Muscle layer of duodenum (tissue), 2 donors: ENCODE measurements around the gene SELL.
"Not testable (repeated sequence)": the region's sequence is repeated elsewhere in the genome, so short reads cannot be mapped to it uniquely, and the experiment has no call there.

ENCODE experiments used
- H3K27ac ChIP-seq: one replicate; pipeline ENCODE4 v1.7.0; 2013; ENCODE audit warnings: mild to moderate bottlenecking, low read length
- H3K27me3 ChIP-seq: one replicate; pipeline ENCODE4 v1.7.0; 2013; ENCODE audit warnings: low read depth, mild to moderate bottlenecking, control low read depth, low read length
- H3K36me3 ChIP-seq, 2 donors: one replicate each; pipeline ENCODE4 v1.7.0; 2013; ENCODE audit warnings: low read length in 2 of 2, control low read depth in 1 of 2, mild to moderate bottlenecking in 1 of 2; ENCODE audit not compliant: insufficient read depth in 2 of 2, control insufficient read depth in 1 of 2
- H3K4me1 ChIP-seq, 2 donors: one replicate each; pipeline ENCODE4 v1.7.0; 2013; ENCODE audit warnings: low read length in 2 of 2, mild to moderate bottlenecking in 2 of 2, control low read depth in 1 of 2, moderate library complexity in 1 of 2; ENCODE audit not compliant: insufficient read depth in 2 of 2, control insufficient read depth in 1 of 2
- H3K4me3 ChIP-seq, 2 donors: one replicate each; pipeline ENCODE4 v1.7.0; 2013; ENCODE audit warnings: low read length in 2 of 2, low read depth in 1 of 2, mild to moderate bottlenecking in 1 of 2
- H3K9me3 ChIP-seq, 2 donors: one replicate each; pipeline ENCODE4 v1.7.0; 2013; ENCODE audit warnings: low read length in 2 of 2, control low read depth in 1 of 2, mild to moderate bottlenecking in 1 of 2; ENCODE audit not compliant: control insufficient read depth in 1 of 2
- donor health status: healthy.

SELL gene

GRCh38 chr1:169658777-169659176, 52.6 kb downstream of the SELL start:
- H3K27me3 ChIP-seq, H3K36me3 ChIP-seq, H3K9me3 ChIP-seq, H3K4me3 ChIP-seq, H3K4me1 ChIP-seq, H3K27ac ChIP-seq: not testable (repeated sequence)

DNA sequence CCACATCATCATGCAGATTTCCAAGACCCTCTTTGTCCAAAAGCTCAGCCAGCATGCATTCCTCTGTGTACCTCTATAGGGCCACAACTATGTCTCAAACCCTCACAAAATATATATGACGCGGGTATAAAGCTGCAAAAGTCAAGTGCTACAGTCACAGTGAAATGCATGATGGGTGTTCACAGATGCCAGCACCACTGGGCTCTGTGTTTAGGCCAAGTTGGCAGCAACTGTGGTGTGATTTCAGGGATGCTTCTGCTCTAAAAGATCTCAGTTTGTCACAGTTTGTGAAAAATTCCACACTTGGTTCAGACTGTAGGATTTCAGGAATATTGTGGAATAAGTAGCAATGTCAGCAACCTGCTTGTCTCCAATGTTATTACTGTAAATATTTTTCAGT, 57.5 kb downstream of the SELL start:
- Histone ChIP-seq H3K27ac (no peak overlapping the region), H3K27me3 (no peaks in the 10 kb centered on the region), H3K36me3 (no peaks in the 10 kb centered on the region), H3K4me1 (no peaks in the 10 kb centered on the region), H3K9me3 (no peaks in the 10 kb centered on the region), H3K4me3 (no peak overlapping the region)

GRCh38 chr1:169651035-169651434, 60.4 kb downstream of the SELL start:
- H3K36me3 ChIP-seq: no peaks in the 10 kb centered on the region
- H3K27me3 ChIP-seq: no peaks in the 10 kb centered on the region
- H3K4me3 ChIP-seq: no peak overlapping the region
- no peaks in the 10 kb centered on the region for H3K4me1 ChIP-seq
- H3K9me3 ChIP-seq: no peaks in the 10 kb centered on the region
- H3K27ac ChIP-seq: no peak overlapping the region

DNA sequence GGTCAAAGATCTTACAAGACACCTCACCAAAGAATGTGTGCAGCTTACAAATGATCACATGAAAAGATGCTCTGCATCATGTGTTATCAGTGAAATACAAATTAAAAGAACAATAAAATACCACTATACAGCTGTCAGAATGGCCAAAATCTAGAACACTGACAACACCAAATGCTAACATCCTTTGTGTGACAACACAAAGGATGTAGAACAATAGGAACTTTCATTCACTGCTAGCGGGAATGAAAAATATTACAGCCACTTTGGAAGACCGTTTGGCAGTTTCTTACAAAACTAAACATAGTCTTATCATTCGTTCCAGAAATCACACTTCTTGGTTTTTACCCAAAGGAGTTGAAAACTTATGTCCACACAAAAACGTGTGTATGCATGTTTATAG, 60.9 kb downstream of the SELL start:
- no peak overlapping the region for H3K4me3 ChIP-seq
- H3K27ac ChIP-seq: no peak overlapping the region
- no peaks in the 10 kb centered on the region for H3K9me3 ChIP-seq
- no peaks in the 10 kb centered on the region for H3K4me1 ChIP-seq
- no peaks in the 10 kb centered on the region for H3K27me3 ChIP-seq
- no peaks in the 10 kb centered on the region for H3K36me3 ChIP-seq

DNA sequence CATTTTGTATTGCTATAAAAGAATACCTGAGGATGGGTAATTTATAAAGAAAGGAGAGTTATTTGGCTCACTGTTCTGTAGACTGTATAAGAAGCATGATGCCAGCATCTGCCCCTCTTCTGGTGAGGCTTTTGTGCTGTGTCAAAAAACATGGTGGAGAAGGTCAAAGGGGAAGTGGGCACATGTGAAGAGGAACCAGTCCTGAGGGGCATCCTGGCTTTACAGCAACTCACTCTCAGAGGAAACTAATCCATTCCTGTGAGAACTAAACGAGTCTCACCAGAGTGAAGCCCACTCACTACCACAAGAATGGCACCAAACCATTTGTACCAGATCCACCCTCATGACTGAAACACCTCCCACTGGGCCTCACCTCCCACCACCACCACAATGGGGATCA, 62.7 kb downstream of the SELL start:
- H3K4me3 ChIP-seq: no peak overlapping the region
- no peaks in the 10 kb centered on the region for H3K9me3 ChIP-seq
- H3K4me1 ChIP-seq: no peaks in the 10 kb centered on the region
- no peaks in the 10 kb centered on the region for H3K36me3 ChIP-seq
- H3K27me3 ChIP-seq: no peaks in the 10 kb centered on the region
- no peak overlapping the region for H3K27ac ChIP-seq

DNA sequence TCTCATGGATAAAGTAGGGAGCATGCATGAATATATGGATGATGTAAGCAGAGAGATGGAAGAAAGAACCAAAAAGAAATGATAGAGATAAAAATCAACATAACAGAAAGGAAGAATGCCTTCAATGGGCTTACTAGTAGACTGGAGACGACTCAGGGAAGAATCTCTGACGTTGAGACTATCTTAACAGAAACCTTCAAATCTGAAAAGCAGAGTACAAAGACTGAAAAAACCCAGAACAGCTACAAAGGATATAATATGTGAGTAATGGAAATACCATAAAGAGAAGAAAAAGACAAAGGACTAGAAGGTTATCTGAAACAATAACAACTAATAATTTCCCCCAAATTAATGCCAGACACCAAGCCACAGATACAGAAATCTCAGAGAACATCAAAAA, 63.2 kb downstream of the SELL start:
- H3K4me3 ChIP-seq: no peak overlapping the region
- no peaks in the 10 kb centered on the region for H3K4me1 ChIP-seq
- no peaks in the 10 kb centered on the region for H3K27me3 ChIP-seq
- H3K9me3 ChIP-seq: no peaks in the 10 kb centered on the region
- H3K36me3 ChIP-seq: no peaks in the 10 kb centered on the region
- no peak overlapping the region for H3K27ac ChIP-seq

- no peaks in the 10 kb centered on the region for H3K27me3 ChIP-seq
Measured at GRCh38 chr1:169647512-169647911, 63.9 kb downstream of the SELL start.

GRCh38 chr1:169644297-169644696, 67.1 kb downstream of the SELL start:
- no peaks in the 10 kb centered on the region for H3K36me3 ChIP-seq
- no peak overlapping the region for H3K4me3 ChIP-seq
- no peak overlapping the region for H3K27ac ChIP-seq
- H3K4me1 ChIP-seq: no peaks in the 10 kb centered on the region
- H3K9me3 ChIP-seq: no peaks in the 10 kb centered on the region
- H3K27me3 ChIP-seq: no peaks in the 10 kb centered on the region

More at GRCh38 chr1:169647512-169647911, 63.9 kb downstream of the SELL start:
- no peaks in the 10 kb centered on the region for H3K4me1 ChIP-seq
- H3K9me3 ChIP-seq: no peaks in the 10 kb centered on the region
- no peak overlapping the region for H3K27ac ChIP-seq
- no peaks in the 10 kb centered on the region for H3K36me3 ChIP-seq
- H3K4me3 ChIP-seq: no peak overlapping the region
